Measurements from ENCODE around the gene SERPINE1. TPM values are rescaled to one million over a fixed set of nuclear protein-coding genes. Genes with fewer than 3 reads are reported as not detected.
A peak's percentile ranks its signal among the peaks of the same experiment; 100 is the strongest.

The SERPINE1 gene
- total and polyA plus RNA-seq, 2 of the 4 experiments (the other 2 are of a cell fraction), result 1,441 to 2,783 TPM

- Histone ChIP-seq H2BK15ac (ENCODE audit: low read depth, low read length) (no peak overlapping the region), H2AK9ac (replicated peaks; ENCODE audit: low read depth, low read length, poor library complexity) (peak overlapping the region; percentile 78), H3K27me3 (ENCODE audit: control insufficient read depth, insufficient read depth, low read length) (peaks cover 11% of the 10 kb centered on the region), H3K36me3 (ENCODE audit: control insufficient read depth, insufficient read depth, low read length) (no peaks in the 10 kb centered on the region), H4K91ac (ENCODE audit: insufficient read depth, low read depth, low read length) (no peak overlapping the region), H3K79me1 (ENCODE audit: low read depth in 1 of 2, low read length in 2 of 2) (no peaks in the 10 kb centered on the region), H2BK120ac (ENCODE audit: low read depth, low read length) (no peak overlapping the region), H4K20me1 (ENCODE audit: insufficient read depth, low read length) (no peaks in the 10 kb centered on the region), H4K8ac (ENCODE audit: low read depth in 2 of 2, low read length in 2 of 2) (no peak overlapping the region), H3K14ac (replicated peaks; ENCODE audit: low read depth, low read length) (no peak overlapping the region), H3K18ac (ENCODE audit: low read depth, low read length) (no peak overlapping the region), H3K4me1 (ENCODE audit: control insufficient read depth, insufficient read depth, low read length) (no peaks in the 10 kb centered on the region), H3K27ac (ENCODE audit: insufficient read depth, low read length) (no peak overlapping the region), H2BK5ac (ENCODE audit: low read depth, low read length, poor library complexity, severe bottlenecking) (no peak overlapping the region), H2AFZ (replicated peaks; ENCODE audit: low read length, poor library complexity) (peak overlapping the region; percentile 84), H3K9me3 (ENCODE audit: control insufficient read depth, insufficient read depth, low read length) (no peaks in the 10 kb centered on the region), H2AK5ac (ENCODE audit: low read depth, low read length) (peak overlapping the region; percentile 66; the same call in 1 of the 2 replicates), H3K9me1 (ENCODE audit: insufficient read depth, low read length) (no peaks in the 10 kb centered on the region), H3K23ac (ENCODE audit: low read depth, low read length) (no peak overlapping the region), H3K9ac (ENCODE audit: low read depth, low read length) (no peak overlapping the region), H3K4me2 (ENCODE audit: low read depth, low read length) (no peak overlapping the region), H3K56ac (ENCODE audit: extremely low read depth, insufficient read depth, low read length) (no peak overlapping the region), H4K5ac (ENCODE audit: low read depth, low read length) (no peak overlapping the region), H3K4me3 (ENCODE audit: insufficient read depth, low read depth, low read length) (no peak overlapping the region), H2BK20ac (ENCODE audit: low read depth, low read length) (no peak overlapping the region), H3K4ac (ENCODE audit: low read depth, low read length) (no peak overlapping the region)
- POLR2A ChIA-PET (ENCODE audit: unreplicated experiment), result no interaction called here
- BruUV-seq (replicated peaks), result no TSS peak
- ATAC-seq (ENCODE audit: low read depth) (peak; percentile 100), DNase-seq (peak; percentile 64)
- WGBS, 2 experiments (ENCODE audit: extremely low coverage in 2 of 2, insufficient read length in 1 of 2), result 13% methylated on average over 6 of the region's 13 CpGs; no CpG with 5 or more reads in 1 of the 2 experiments
- dilution Hi-C loops (cut with HindIII; ENCODE audit: low sequenced_read_pairs, unreplicated experiment), result no loop called here
- intact Hi-C loops (cut with micrococcal nuclease), result loop anchor here (1.0 kb wide), 1 partner anchor 180 kb away; no protein-coding TSS in a partner anchor
- in situ Hi-C loops (cut with MboI; ENCODE audit: low sequenced_read_pairs), result no loop called here
- CTCF ChIA-PET, result interaction anchor here (0.6 to 0.9 kb wide), 5 partner anchors 42 to 167 kb away, joined by 3 to 4 read pairs (median 3); no protein-coding TSS in a partner anchor
- TF ChIP-seq CEBPB (IDR thresholded peaks at IDR 0.05; ENCODE audit: low read depth, low read length) (no peak), RFX5 (IDR thresholded peaks at IDR 0.05; ENCODE audit: low read depth, low read length) (no peak), MAFK (IDR thresholded peaks at IDR 0.05; ENCODE audit: low read depth, low read length) (no peak), SMC3 (IDR thresholded peaks at IDR 0.05; ENCODE audit: low read depth, low read length) (peak; percentile 85), NFE2L2 (IDR thresholded peaks at IDR 0.05; ENCODE audit: low read depth, low read length) (no peak), FOS (IDR thresholded peaks at IDR 0.05; ENCODE audit: low read depth, low read length) (no peak), CHD1 (IDR thresholded peaks at IDR 0.05; ENCODE audit: low read depth, low read length) (no peak), ELK1 (IDR thresholded peaks at IDR 0.05; ENCODE audit: borderline replicate concordance, low read depth, low read length) (no peak), POLR2A (IDR thresholded peaks at IDR 0.05; ENCODE audit: low read depth, low read length) (no peak), BHLHE40 (IDR thresholded peaks at IDR 0.05; ENCODE audit: low read depth, low read length) (no peak), MAZ (IDR thresholded peaks at IDR 0.05; ENCODE audit: borderline replicate concordance, low read depth, low read length) (peak; percentile 21; the same call in 1 of the 2 replicates), MXI1 (IDR thresholded peaks at IDR 0.05; ENCODE audit: borderline replicate concordance, low read depth, low read length) (no peak), RCOR1 (IDR thresholded peaks at IDR 0.05; ENCODE audit: insufficient replicate concordance, low read length) (no peak), RAD21 (IDR thresholded peaks at IDR 0.05; ENCODE audit: low read length) (peak; percentile 93)
- TF ChIP-seq, protein P1, sequence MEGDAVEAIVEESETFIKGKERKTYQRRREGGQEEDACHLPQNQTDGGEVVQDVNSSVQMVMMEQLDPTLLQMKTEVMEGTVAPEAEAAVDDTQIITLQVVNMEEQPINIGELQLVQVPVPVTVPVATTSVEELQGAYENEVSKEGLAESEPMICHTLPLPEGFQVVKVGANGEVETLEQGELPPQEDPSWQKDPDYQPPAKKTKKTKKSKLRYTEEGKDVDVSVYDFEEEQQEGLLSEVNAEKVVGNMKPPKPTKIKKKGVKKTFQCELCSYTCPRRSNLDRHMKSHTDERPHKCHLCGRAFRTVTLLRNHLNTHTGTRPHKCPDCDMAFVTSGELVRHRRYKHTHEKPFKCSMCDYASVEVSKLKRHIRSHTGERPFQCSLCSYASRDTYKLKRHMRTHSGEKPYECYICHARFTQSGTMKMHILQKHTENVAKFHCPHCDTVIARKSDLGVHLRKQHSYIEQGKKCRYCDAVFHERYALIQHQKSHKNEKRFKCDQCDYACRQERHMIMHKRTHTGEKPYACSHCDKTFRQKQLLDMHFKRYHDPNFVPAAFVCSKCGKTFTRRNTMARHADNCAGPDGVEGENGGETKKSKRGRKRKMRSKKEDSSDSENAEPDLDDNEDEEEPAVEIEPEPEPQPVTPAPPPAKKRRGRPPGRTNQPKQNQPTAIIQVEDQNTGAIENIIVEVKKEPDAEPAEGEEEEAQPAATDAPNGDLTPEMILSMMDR (conservative IDR thresholded peaks at IDR 0.05; ENCODE audit: low read depth, low read length), result peak; percentile 88
Observed at GRCh38 chr7:101077303-101078086, 49.4 kb upstream of the SERPINE1 start.

Data from IMR-90 (cell line).